H9 (cell line): ENCODE data around the gene CTNNA3. TPM values are rescaled to one million over a fixed set of nuclear protein-coding genes. Genes with fewer than 3 reads are reported as not detected.

Source experiments
- DNase-seq: peaks from one replicate; pipeline ENCODE4 v3.0.0-alpha.2; 2017
- H2AFZ ChIP-seq: one replicate; pipeline ENCODE4 v1.6.1; 2013; ENCODE audit warnings: mild to moderate bottlenecking, low read length, control low read depth, moderate library complexity
- H2AK5ac ChIP-seq: 2 replicates; pipeline ENCODE4 v1.6.1; 2013; ENCODE audit warnings: low read length, control low read depth, mixed read lengths; ENCODE audit not compliant: insufficient read length
- H2BK120ac ChIP-seq: one replicate; pipeline ENCODE4 v1.6.1; 2013; ENCODE audit warnings: low read depth, mild to moderate bottlenecking, low read length, control low read depth, inconsistent platforms; ENCODE audit not compliant: poor library complexity, severe bottlenecking
- H2BK12ac ChIP-seq: 2 replicates; pipeline ENCODE4 v1.6.1; 2013; ENCODE audit warnings: low read length, control low read depth, mixed read lengths, low read depth; ENCODE audit not compliant: insufficient read length
- H2BK15ac ChIP-seq: 2 replicates; pipeline ENCODE4 v1.6.1; 2013; ENCODE audit warnings: low read depth, low read length, control low read depth
- H2BK20ac ChIP-seq: one replicate; pipeline ENCODE4 v1.6.1; 2013; ENCODE audit warnings: low read depth, mild to moderate bottlenecking, low read length, control low read depth, inconsistent platforms; ENCODE audit not compliant: poor library complexity, severe bottlenecking
- H2BK5ac ChIP-seq: 2 replicates; pipeline ENCODE4 v1.6.1; 2013; ENCODE audit warnings: low read length, control low read depth, mixed read lengths; ENCODE audit not compliant: insufficient read length
- H3K14ac ChIP-seq: 2 replicates; pipeline ENCODE4 v1.6.1; 2013; ENCODE audit warnings: low read length, control low read depth; ENCODE audit not compliant: insufficient read depth
- H3K18ac ChIP-seq: 2 replicates; pipeline ENCODE4 v1.6.1; 2013; ENCODE audit warnings: low read depth, mild to moderate bottlenecking, mixed read lengths, low read length, control low read depth; ENCODE audit not compliant: insufficient read length
- H3K23ac ChIP-seq: 2 replicates; pipeline ENCODE4 v1.6.1; 2013; ENCODE audit warnings: low read length, control low read depth, mixed read lengths, low read depth; ENCODE audit not compliant: insufficient read length
- H3K23me2 ChIP-seq: 2 replicates; pipeline ENCODE4 v1.6.1; 2013; ENCODE audit warnings: low read depth, mild to moderate bottlenecking, mixed read lengths, low read length, control low read depth; ENCODE audit not compliant: insufficient read length, poor library complexity, severe bottlenecking
- H3K27ac ChIP-seq: 2 replicates; pipeline ENCODE4 v1.5.1; 2013; ENCODE audit warnings: low read length, control low read depth, mixed read lengths, low read depth; ENCODE audit not compliant: insufficient read length
- H3K27me3 ChIP-seq: 2 replicates; pipeline ENCODE4 v1.6.1; 2013; ENCODE audit warnings: low read length, control low read depth, inconsistent platforms; ENCODE audit not compliant: insufficient read depth
- H3K4ac ChIP-seq: 2 replicates; pipeline ENCODE4 v1.6.1; 2013; ENCODE audit warnings: low read depth, mild to moderate bottlenecking, control low read depth, inconsistent platforms, low read length, moderate library complexity
- H3K4me1 ChIP-seq: 2 replicates; pipeline ENCODE4 v1.6.1; 2013; ENCODE audit warnings: low read length, control low read depth, inconsistent platforms; ENCODE audit not compliant: insufficient read depth
- H3K4me2 ChIP-seq: 2 replicates; pipeline ENCODE4 v1.6.1; 2013; ENCODE audit warnings: low read length, control low read depth, mixed read lengths; ENCODE audit not compliant: insufficient read length, insufficient read depth
- H3K56ac ChIP-seq: 2 replicates; pipeline ENCODE4 v1.6.1; 2013; ENCODE audit warnings: low read depth, mild to moderate bottlenecking, mixed read lengths, low read length, control low read depth; ENCODE audit not compliant: insufficient read length
- H3K79me1 ChIP-seq: 2 replicates; pipeline ENCODE4 v1.6.1; 2013; ENCODE audit warnings: low read depth, mild to moderate bottlenecking, moderate library complexity, low read length, control low read depth, inconsistent platforms; ENCODE audit not compliant: insufficient read depth, poor library complexity, severe bottlenecking
- H3K79me2 ChIP-seq: 2 replicates; pipeline ENCODE4 v1.6.1; 2013; ENCODE audit warnings: low read length, control low read depth, inconsistent platforms; ENCODE audit not compliant: insufficient read depth
- H3K9ac ChIP-seq: 2 replicates; pipeline ENCODE4 v1.6.1; 2013; ENCODE audit warnings: low read length, control low read depth, mixed read lengths; ENCODE audit not compliant: insufficient read length; ENCODE audit errors: extremely low read depth
- H3K9me3 ChIP-seq: one replicate; pipeline ENCODE4 v1.6.1; 2013; ENCODE audit warnings: low read depth, low read length, inconsistent platforms; ENCODE audit not compliant: control insufficient read depth
- H3T11ph ChIP-seq: one replicate; pipeline ENCODE4 v1.6.1; 2013; ENCODE audit warnings: mild to moderate bottlenecking, low read length, control low read depth, inconsistent platforms
- H4K20me1 ChIP-seq: one replicate; pipeline ENCODE4 v1.6.1; 2013; ENCODE audit not compliant: control insufficient read depth, insufficient read length, insufficient read depth
- H4K5ac ChIP-seq: 2 replicates; pipeline ENCODE4 v1.6.1; 2013; ENCODE audit warnings: low read depth, mild to moderate bottlenecking, mixed read lengths, low read length, control low read depth; ENCODE audit not compliant: insufficient read length
- H4K8ac ChIP-seq: replicated peaks from 2 replicates; pipeline ENCODE4 v1.6.1; 2013; ENCODE audit warnings: low read length, control low read depth, mixed read lengths, low read depth; ENCODE audit not compliant: insufficient read length
- H4K91ac ChIP-seq: 2 replicates; pipeline ENCODE4 v1.6.1; 2013; ENCODE audit warnings: low read depth, mild to moderate bottlenecking, moderate library complexity, mixed read lengths, low read length, control low read depth; ENCODE audit not compliant: insufficient read length
- H3K27ac Mint-ChIP-seq, 3 experiments: 2 replicates in 2 of 3; 3 replicates in 1 of 3; pipeline ENCODE4 v1.8.0; 2020 to 2021; ENCODE audit warnings: mixed read lengths in 3 of 3, mild to moderate bottlenecking in 1 of 3, moderate library complexity in 1 of 3
- H3K27me3 Mint-ChIP-seq: 2 replicates; pipeline ENCODE4 v1.8.0; 2021; ENCODE audit warnings: low read depth, mild to moderate bottlenecking, moderate library complexity, mixed read lengths
- H3K36me3 Mint-ChIP-seq, 3 experiments: 2 replicates in 2 of 3; 3 replicates in 1 of 3; pipeline ENCODE4 v1.8.0; 2020 to 2021; ENCODE audit warnings: low read depth in 3 of 3, mixed read lengths in 3 of 3; ENCODE audit not compliant: insufficient read depth in 1 of 3
- H3K4me1 Mint-ChIP-seq, 2 experiments: 2 replicates each; pipeline ENCODE4 v1.8.0; 2020; ENCODE audit warnings: mixed read lengths in 2 of 2
- H3K4me3 Mint-ChIP-seq, 2 experiments: 2 replicates in 1 of 2; 3 replicates in 1 of 2; pipeline ENCODE4 v1.8.0; 2020 to 2021; ENCODE audit warnings: mild to moderate bottlenecking in 2 of 2, mixed read lengths in 2 of 2, moderate library complexity in 1 of 2
- H3K9me3 Mint-ChIP-seq, 2 experiments: 2 replicates in 1 of 2; 3 replicates in 1 of 2; pipeline ENCODE4 v1.8.0; 2020; ENCODE audit warnings: mild to moderate bottlenecking in 2 of 2, mixed read lengths in 2 of 2, moderate library complexity in 1 of 2
- WGBS: extraction: QIAGEN DNeasy Blood & Tissue Kit; methylation state at CpG from one replicate; pipeline ENCODE4 v1.1.7; 2013; ENCODE audit warnings: missing lambda C conversion rate, low lambda C conversion rate, mixed read lengths; ENCODE audit not compliant: insufficient read length; ENCODE audit errors: extremely low coverage; 5-methylcytosine and 5-hydroxymethylcytosine counted together
- total RNA-seq: library from RNA; stranded (reverse); gene quantifications from 2 replicates; pipeline ENCODE4 v1.2.1, GENCODE V29; 2021
- TF ChIP-seq, protein P1 (sequence below): fragments of 200-600 bp; sonication (generic); conservative IDR thresholded peaks from 3 replicates; pipeline ENCODE4 v1.8.0; 2021; ENCODE audit warnings: antibody characterized with exemption, mild to moderate bottlenecking

Gene CTNNA3
- total RNA-seq, 1 experiment from 2014 or later: 3.3 TPM

DNA sequence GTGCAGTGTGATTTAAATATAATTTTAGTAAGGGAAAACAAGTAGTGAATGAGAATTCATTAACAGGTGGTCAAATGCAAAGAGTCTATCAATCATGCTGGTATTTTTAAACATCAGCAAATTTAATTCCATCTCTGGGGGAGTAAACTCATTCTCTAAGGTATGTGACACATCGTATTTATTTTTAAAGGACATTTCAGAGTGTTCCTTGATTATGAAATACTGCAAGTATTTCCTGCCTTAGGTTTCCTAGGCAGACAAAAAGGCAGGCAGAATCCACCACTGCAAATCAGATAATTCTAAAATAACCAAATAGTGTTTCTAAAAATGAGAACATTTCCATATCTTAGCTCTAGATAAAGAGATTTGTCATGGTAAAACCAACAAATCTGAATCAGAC lies 576.3 kb downstream of the CTNNA3 start:
- Histone ChIP-seq H3K23me2 (no peaks in the 10 kb centered on the region), H4K91ac (no peak overlapping the region), H3K79me1 (no peaks in the 10 kb centered on the region), H3T11ph (no peak overlapping the region), H2BK20ac (no peak overlapping the region), H2AK5ac (no peak overlapping the region), H2AFZ (no peak overlapping the region), H3K23ac (no peak overlapping the region), H3K18ac (no peak overlapping the region), H3K27ac (no peak overlapping the region), H2BK12ac (no peak overlapping the region), H4K5ac (no peak overlapping the region), H3K4me1 (no peaks in the 10 kb centered on the region), H4K20me1 (no peaks in the 10 kb centered on the region), H3K27me3 (no peaks in the 10 kb centered on the region), H2BK120ac (no peak overlapping the region), H3K9ac (no peak overlapping the region), H3K9me3 (no peaks in the 10 kb centered on the region), H2BK5ac (no peak overlapping the region), H3K14ac (no peak overlapping the region), H3K4me2 (no peak overlapping the region), H3K56ac (no peak overlapping the region), H4K8ac (no peak overlapping the region), H3K4ac (no peak overlapping the region), H2BK15ac (no peak overlapping the region), H3K79me2 (no peaks in the 10 kb centered on the region)
- H3K9me3 Mint-ChIP-seq: no peaks in the 10 kb centered on the region
- WGBS: no CpG with 5 or more reads among the region's 1 CpG
- H3K36me3 Mint-ChIP-seq: no peaks in the 10 kb centered on the region
- H3K27ac Mint-ChIP-seq: no peak overlapping the region
- H3K27me3 Mint-ChIP-seq: no peaks in the 10 kb centered on the region
- no peak overlapping the region for H3K4me3 Mint-ChIP-seq
- no peak for DNase-seq
- H3K4me1 Mint-ChIP-seq: peaks cover 0 to 3% of the 10 kb centered on the region in 2 experiments; a peak in 2 of 4 replicates
- TF ChIP-seq, protein P1, sequence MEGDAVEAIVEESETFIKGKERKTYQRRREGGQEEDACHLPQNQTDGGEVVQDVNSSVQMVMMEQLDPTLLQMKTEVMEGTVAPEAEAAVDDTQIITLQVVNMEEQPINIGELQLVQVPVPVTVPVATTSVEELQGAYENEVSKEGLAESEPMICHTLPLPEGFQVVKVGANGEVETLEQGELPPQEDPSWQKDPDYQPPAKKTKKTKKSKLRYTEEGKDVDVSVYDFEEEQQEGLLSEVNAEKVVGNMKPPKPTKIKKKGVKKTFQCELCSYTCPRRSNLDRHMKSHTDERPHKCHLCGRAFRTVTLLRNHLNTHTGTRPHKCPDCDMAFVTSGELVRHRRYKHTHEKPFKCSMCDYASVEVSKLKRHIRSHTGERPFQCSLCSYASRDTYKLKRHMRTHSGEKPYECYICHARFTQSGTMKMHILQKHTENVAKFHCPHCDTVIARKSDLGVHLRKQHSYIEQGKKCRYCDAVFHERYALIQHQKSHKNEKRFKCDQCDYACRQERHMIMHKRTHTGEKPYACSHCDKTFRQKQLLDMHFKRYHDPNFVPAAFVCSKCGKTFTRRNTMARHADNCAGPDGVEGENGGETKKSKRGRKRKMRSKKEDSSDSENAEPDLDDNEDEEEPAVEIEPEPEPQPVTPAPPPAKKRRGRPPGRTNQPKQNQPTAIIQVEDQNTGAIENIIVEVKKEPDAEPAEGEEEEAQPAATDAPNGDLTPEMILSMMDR: no peak
